GM10266 (cell line): ENCODE results near the gene HOXC11.

Experiments
- DNase-seq: peaks from one replicate; pipeline ENCODE4 v3.0.0; 2012; ENCODE audit errors: extremely low spot score
- TF ChIP-seq, protein P1 (sequence below): IDR thresholded peaks from 2 replicates; pipeline ENCODE4 v1.5.1; 2012; ENCODE audit warnings: mild to moderate bottlenecking, low read depth; ENCODE audit not compliant: control insufficient read depth, insufficient read depth; ENCODE audit errors: missing control alignments

The HOXC11 gene

DNA sequence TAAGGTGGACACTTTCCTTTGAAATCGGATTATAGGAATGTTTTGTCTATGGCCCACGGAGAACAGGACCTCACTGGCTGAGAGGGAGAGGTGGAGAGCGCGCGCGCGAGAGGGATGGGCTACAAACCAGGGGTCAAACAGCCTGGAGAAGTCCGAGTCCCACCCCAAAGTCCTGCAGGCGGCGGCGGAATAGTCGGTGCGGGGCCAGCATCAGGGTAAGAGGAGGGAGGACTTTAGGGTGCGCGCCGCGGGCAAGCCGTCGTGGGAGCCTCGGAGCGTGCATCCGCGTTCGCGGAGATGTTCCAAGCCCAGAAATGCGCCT lies 32.6 kb downstream of the HOXC11 start:
- TF ChIP-seq, protein P1, sequence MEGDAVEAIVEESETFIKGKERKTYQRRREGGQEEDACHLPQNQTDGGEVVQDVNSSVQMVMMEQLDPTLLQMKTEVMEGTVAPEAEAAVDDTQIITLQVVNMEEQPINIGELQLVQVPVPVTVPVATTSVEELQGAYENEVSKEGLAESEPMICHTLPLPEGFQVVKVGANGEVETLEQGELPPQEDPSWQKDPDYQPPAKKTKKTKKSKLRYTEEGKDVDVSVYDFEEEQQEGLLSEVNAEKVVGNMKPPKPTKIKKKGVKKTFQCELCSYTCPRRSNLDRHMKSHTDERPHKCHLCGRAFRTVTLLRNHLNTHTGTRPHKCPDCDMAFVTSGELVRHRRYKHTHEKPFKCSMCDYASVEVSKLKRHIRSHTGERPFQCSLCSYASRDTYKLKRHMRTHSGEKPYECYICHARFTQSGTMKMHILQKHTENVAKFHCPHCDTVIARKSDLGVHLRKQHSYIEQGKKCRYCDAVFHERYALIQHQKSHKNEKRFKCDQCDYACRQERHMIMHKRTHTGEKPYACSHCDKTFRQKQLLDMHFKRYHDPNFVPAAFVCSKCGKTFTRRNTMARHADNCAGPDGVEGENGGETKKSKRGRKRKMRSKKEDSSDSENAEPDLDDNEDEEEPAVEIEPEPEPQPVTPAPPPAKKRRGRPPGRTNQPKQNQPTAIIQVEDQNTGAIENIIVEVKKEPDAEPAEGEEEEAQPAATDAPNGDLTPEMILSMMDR, result peak; percentile 14
- DNase-seq, result no peak

DNA sequence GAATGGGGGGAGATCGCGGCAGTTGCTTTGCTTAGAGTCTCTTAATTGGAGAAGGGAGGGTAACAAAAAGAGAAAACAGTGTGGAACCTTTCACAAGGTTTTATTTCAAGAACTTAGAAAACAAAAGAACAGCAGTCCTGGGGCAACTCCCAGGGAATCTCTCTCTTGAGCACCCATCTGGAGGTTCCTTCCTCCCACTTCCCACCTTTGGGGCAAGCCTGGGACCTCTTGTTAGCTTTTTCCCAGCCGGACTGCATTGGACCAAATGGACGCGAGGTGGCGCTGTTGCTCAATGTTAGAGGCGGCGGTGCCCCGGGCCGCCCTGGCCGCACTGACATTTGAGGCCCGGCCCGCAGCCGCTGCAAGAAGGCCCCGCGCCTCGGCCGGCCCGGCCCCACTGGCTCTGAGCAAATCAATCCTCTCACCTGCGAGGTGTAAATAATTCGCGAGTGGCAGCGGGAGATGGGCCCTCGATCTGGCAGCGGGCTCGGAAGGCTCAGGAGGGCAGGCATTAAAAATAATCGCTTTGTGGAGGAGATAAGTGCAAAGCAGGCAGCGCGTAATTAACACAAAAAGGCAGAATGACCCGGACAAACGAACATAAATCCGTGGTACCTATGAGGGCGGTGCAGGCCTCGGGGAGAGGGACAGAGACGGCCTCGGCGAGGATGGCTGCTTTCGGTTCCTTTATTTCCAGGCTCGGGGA lies 33.1 kb downstream of the HOXC11 start:
- DNase-seq, result peak; percentile 90
- TF ChIP-seq, protein P1, result peak; percentile 95

DNA sequence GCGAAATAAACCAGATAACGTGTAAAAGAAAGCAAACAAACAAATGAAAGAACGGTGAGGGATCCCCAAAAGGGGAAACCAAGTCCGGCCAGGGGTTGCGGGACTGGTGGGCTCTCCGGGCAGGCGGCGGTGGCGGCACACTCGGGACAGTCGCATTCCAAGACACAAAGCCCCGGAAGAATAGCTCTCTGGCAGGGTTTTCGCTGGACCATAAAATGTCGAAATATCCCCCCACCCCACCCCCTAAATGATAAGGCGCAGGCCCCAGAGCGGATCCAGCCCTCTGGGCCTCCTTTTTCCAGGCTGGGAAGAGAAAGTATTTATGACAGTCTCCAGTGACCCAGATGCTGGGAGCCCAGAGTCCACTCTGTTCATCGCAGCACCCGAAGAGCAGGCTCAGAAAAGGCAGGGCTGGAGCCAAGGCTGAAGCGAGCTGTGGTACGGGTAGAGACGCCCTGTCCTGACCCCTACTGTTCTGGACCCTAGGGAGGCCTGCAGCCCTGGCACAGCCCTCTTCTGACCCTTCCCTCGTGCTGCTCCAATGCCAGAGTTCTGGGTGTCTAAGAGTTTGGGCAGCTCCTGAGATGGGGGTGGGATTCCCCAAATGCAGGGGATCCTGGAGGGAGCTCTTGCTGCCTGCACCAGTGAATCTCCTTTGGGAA lies 33.8 kb downstream of the HOXC11 start:
- TF ChIP-seq, protein P1, result no peak
- DNase-seq, result no peak

DNA sequence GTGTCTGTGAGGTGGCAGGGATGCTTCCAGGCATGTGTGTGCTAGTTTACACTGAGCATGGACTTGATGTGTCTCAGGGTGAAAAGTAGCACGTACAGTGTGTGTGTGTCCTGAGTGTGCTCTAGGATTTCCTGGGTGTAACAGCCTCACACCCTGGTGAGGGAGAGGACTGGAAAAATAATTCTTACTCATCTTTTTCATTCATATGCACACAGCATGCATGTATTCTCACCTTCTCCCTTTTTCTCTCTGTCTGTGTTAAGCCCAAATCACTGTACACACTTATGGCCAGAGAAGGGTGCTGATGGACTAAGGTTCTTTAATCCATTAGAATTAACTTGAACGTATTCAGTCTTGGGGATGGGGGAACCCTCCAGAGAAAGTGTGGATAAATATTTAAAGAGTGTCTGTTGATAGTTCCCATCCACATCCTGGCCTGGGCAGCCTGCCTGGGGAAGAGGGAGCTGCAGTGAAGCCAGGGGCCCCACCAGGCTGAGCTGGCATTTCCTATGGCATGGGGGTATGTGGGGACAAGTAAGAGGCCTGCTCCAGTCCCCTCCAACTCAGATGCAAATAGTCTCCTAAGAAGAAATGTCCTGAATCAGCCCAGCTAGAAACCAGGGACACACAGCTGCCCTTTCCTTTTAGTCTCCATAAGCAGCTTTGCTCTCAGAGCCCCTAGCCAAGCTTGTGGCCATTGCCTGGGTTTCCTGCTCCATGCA lies 34.8 kb downstream of the HOXC11 start:
- TF ChIP-seq, protein P1, result no peak
- DNase-seq, result no peak

DNA sequence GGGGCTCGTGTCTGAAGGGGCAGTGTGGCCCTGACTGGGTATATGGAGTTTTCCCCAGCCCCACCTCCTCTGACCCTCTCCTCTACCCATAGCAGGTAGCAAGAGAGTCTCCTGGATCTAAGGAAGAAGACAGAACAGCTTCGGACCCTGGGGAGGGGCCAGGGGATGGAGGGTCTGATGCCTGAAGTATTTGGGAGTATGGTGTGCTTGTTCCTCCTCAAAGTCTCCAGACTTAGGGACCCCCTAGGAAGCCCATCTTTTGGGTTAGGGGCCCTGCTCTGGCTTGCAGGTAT lies 35.3 kb downstream of the HOXC11 start:
- DNase-seq, result no peak
- TF ChIP-seq, protein P1, result no peak

DNA sequence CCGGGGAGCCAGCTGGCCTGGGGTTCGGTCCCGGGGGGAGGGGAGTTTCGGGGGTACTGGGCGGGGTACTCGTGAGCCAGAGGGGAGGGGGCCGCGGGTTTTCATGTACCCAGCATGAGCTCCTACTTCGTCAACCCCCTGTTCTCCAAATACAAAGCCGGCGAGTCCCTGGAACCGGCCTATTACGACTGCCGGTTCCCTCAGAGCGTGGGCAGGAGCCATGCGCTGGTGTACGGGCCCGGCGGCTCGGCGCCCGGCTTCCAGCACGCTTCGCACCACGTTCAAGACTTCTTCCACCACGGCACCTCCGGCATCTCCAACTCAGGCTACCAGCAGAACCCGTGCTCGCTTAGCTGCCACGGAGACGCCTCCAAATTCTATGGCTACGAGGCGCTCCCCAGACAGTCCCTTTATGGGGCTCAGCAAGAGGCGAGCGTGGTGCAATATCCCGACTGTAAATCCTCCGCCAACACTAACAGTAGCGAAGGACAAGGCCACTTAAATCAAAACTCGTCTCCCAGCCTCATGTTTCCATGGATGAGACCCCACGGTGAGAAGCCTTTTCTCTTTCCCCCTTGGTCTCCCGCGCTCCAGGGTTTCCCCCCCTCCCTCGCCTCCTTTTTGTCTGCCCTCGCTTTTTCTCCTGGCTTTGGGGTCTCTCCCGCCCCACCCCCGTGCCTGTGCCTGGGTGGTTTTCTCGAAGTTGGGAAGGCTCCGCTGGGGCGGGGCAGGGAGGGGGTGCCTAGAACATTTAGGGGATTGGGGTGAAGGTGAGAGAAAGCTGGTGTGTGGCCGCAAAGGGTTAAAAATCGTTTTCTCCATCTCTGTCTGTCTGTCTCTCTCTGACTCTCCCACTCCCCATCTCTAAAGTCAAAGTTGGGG lies 36.5 kb downstream of the HOXC11 start:
- DNase-seq, result no peak
- TF ChIP-seq, protein P1, result no peak
